Stimulated activated CD8-positive, alpha-beta memory T cell treated with anti-CD3 and anti-CD28 coated beads, Interleukin-4, amount 100 ng/mL, for 48 hours (primary cell): ENCODE results near the gene WDR35.
A peak's percentile ranks its signal among the peaks of the same experiment; 100 is the strongest.

Experiments used
- DNase-seq: peaks from one replicate; pipeline ENCODE4 v3.0.0-alpha.2; 2020

WDR35 gene

DNA sequence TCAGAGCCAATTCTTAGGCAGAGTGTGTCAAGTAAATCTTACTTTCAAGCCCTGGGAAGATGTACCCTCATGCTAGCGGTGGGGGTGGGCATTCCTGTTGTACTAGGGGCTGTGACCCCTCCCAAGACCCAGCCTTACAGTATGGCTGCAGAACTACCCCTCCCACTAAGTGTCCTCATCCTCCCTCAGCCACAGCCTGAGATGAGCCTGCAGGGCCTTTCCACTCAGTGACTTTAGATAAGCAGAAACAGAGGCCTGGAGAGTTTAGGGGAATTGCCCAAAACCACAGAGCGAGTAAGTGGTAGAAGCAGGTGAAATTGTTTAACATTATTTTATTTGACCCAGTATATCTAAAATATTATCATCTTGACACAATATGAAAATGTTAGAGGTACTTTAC lies 124.8 kb downstream of the WDR35 start:
- DNase-seq: no peak

DNA sequence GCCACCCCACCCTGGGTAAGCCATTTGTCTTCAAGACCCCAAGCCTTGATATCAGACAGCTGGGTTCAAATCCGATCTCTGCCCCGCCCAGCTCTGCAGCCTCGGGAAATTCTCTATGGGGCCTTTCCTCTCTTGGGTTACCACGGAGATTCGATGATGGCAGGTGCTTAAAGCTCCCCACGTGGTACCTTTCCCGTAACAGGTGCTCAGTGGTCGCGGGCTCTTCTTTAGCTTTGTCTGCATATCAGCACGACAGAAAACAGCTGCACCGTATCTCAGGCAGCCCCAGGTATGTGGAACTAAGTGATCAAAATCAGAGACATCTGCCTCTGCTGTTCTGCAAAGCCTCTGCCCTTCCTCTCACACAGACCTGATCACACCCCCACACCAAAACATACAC lies 125.5 kb downstream of the WDR35 start:
- no peak for DNase-seq

GRCh38 chr2:19863303-19864041 lies 126.4 kb downstream of the WDR35 start:
- DNase-seq: peak; percentile 84

DNA sequence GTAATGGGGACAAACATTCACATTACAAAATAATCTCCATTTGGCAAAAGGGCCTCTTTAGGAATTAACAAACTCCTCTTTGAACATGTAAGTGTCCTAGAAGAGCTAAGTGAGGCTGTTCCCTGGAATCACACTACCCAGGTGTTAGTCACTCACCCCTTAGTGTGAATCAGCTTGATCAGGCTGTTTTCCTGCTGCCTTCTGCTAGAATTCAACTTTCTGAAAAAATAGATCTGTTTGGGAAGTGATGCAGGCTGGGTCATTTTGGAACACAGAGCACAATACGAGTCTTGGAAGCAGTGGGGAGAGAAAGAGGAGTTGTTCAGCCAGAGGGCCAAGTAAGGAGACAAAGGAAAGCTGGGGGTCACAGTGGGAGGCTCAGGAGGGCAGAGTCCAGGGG lies 128.1 kb downstream of the WDR35 start:
- no peak for DNase-seq
